ENCODE measurements around the gene LAMTOR5.
"Not testable (repeated sequence)": the region's sequence is repeated elsewhere in the genome, so short reads cannot be mapped to it uniquely, and the experiment has no call there.

The LAMTOR5 gene

GRCh38 chr1:110425612-110426152 lies 18.2 kb upstream of the LAMTOR5 start:
- no peak for DNase-seq

- DNase-seq = no peak
These were observed 17.5 kb upstream of the LAMTOR5 start for GRCh38 chr1:110424699-110425611.

GRCh38 chr1:110420874-110421793 lies 13.6 kb upstream of the LAMTOR5 start:
- DNase-seq = no peak

GRCh38 chr1:110420023-110420662 lies 12.6 kb upstream of the LAMTOR5 start:
- DNase-seq = no peak

GRCh38 chr1:110418729-110419128 lies 11.2 kb upstream of the LAMTOR5 start:
- no peak for DNase-seq

GRCh38 chr1:110413045-110413444 lies 5.6 kb upstream of the LAMTOR5 start:
- DNase-seq = not testable (repeated sequence)

GRCh38 chr1:110412576-110412975 lies 5.1 kb upstream of the LAMTOR5 start:
- DNase-seq = peak; percentile 18 to 55 (median 40)

- no peak for DNase-seq
These were observed 3.8 kb upstream of the LAMTOR5 start for GRCh38 chr1:110411173-110411735.

- no peak for DNase-seq
These were observed 1.8 kb upstream of the LAMTOR5 start for GRCh38 chr1:110409316-110409715.

- DNase-seq = no peak
These were observed 994 bp upstream of the LAMTOR5 start for GRCh38 chr1:110408488-110408887.

GRCh38 chr1:110406407-110406806 lies 1.1 kb downstream of the LAMTOR5 start:
- not testable (repeated sequence) for DNase-seq

GRCh38 chr1:110404401-110404800 lies 3.1 kb downstream of the LAMTOR5 start:
- DNase-seq = no peak

- DNase-seq = no peak
These were observed 3.7 kb downstream of the LAMTOR5 start for GRCh38 chr1:110403805-110404204.

GRCh38 chr1:110396259-110396958 lies 11.1 kb downstream of the LAMTOR5 start:
- DNase-seq = not testable (repeated sequence)

- no peak for DNase-seq
These were observed 13.0 kb downstream of the LAMTOR5 start for GRCh38 chr1:110394493-110394820.

- DNase-seq = no peak
These were observed 13.6 kb downstream of the LAMTOR5 start for GRCh38 chr1:110393691-110394492.

- DNase-seq = no peak
These were observed 14.2 kb downstream of the LAMTOR5 start for GRCh38 chr1:110393286-110393685.

GRCh38 chr1:110390692-110391245 lies 16.7 kb downstream of the LAMTOR5 start, which contains the start of gene SLC16A4:
SLC16A4 (minus strand) TSS chr1:110391026; CDS start chr1:110389323, 1,703 bp downstream.
- no peak for DNase-seq

GRCh38 chr1:110390096-110390495 lies 17.4 kb downstream of the LAMTOR5 start:
- no peak for DNase-seq

GRCh38 chr1:110387048-110387754 lies 20.3 kb downstream of the LAMTOR5 start:
- no peak for DNase-seq

Data from stimulated activated naive CD4-positive, alpha-beta T cell (primary cell).